ENCODE data around the gene CHDH. TPM values are rescaled to one million over a fixed set of nuclear protein-coding genes. Genes with fewer than 3 reads are reported as not detected.

The CHDH gene
- total and polyA plus RNA-seq, 8 donors, result 9.3 to 28.2 (median 18.5) TPM

DNA sequence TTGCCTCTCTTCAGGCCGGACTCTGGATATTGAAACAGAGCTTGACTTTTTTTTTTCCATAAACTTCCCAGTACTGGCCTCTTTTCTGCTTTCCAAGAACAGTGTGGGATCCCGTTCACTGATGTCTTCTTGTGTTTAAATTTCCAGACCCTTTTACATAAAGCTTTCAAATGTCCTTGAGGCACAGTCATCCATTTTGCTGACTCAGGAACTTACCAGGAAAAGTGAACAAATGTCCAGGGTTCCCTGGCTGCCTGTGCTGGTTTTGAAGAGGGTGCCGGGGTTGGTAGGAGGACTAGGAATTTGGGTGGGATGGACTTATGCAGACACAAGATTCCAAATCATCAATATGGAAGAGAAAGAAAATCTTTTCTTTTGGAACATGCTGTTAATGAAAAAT lies 68.1 kb downstream of the CHDH start:
- 87 to 97% methylated on average over 3 of the region's 3 CpGs for WGBS, 2 donors
- Histone ChIP-seq H3K4me3 (no peak overlapping the region), H3K9me3 (no peaks in the 10 kb centered on the region), H3K4me1 (peaks cover 0 to 6% (median 0%) of the 10 kb centered on the region in 3 donors), H3K36me3 (no peaks in the 10 kb centered on the region), H3K27me3 (no peaks in the 10 kb centered on the region), H3K27ac (no peak overlapping the region)
- ATAC-seq, result no peak
- intact Hi-C loops (cut with DNase I), result no loop called here
- FAIRE-seq, result no peak
- DNase-seq, result no peak
- TF ChIP-seq CTCF (IDR thresholded peaks at IDR 0.05), result no peak

DNA sequence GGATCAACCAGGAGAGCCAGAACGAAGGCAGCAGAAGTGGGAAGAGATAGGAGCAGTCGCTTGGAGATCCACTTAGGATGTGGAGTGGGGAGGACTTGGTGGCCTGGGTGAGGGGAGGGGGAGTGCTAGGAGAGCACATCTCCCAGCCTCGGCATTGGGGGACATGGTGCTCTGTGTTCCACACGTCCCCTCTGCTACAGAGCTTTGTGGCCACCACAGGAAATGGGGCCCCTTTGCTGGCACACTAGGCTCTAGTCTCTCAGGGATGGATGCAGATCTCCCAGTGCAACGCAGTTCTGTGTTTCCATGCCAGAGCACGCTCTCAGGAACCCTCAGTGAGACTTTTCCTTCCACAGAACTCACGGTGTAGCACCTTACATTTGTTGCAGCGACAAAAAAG lies 68.8 kb downstream of the CHDH start:
- Histone ChIP-seq H3K9me3 (no peaks in the 10 kb centered on the region), H3K4me3 (no peak overlapping the region), H3K27me3 (no peaks in the 10 kb centered on the region), H3K36me3 (no peaks in the 10 kb centered on the region), H3K27ac (no peak overlapping the region), H3K4me1 (peaks cover 0 to 6% (median 0%) of the 10 kb centered on the region in 3 donors)
- DNase-seq (no peak), ATAC-seq (no peak), FAIRE-seq (no peak)
- intact Hi-C loops (cut with DNase I), result no loop called here
- WGBS, 2 donors, result 93 to 98% methylated on average over 8 of the region's 8 CpGs
- no peak for TF ChIP-seq CTCF (IDR thresholded peaks at IDR 0.05)

GRCh38 chr3:53776494-53777101 lies 69.6 kb downstream of the CHDH start:
- no peaks in the 10 kb centered on the region for H3K9me3 ChIP-seq
- no peak for FAIRE-seq
- peaks cover 0 to 6% (median 0%) of the 10 kb centered on the region in 3 donors for H3K4me1 ChIP-seq
- H3K4me3 ChIP-seq, result no peak overlapping the region
- no peak overlapping the region for H3K27ac ChIP-seq
- DNase-seq, result no peak
- intact Hi-C loops (cut with DNase I), result no loop called here
- WGBS, 2 donors, result 65 to 69% methylated on average over 9 of the region's 9 CpGs
- TF ChIP-seq CTCF (IDR thresholded peaks at IDR 0.05), result no peak
- ATAC-seq, result peak in 3 of 4 donors; percentile 21 to 77 (median 50)
- no peaks in the 10 kb centered on the region for H3K36me3 ChIP-seq
- no peaks in the 10 kb centered on the region for H3K27me3 ChIP-seq

DNA sequence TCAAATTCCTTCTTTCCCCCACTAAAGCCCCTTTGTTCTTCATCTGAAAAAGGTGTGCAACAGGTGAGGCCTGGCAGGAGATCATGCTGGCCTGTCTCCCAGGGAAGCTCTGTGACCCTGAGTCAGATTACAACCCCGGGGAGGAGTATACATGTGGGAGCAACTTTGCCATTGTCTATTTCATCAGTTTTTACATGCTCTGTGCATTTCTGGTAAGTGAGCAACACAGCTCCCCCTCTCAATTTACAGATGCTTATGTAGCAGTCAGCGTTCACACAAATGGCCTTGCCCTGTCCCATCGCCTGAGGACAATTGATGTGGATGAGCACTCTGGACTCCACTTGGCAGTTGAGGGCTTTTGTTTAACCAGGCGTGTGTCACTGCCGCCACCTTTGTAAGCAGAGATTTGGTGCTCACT lies 70.4 kb downstream of the CHDH start:
- Histone ChIP-seq H3K27ac (no peak overlapping the region), H3K36me3 (no peaks in the 10 kb centered on the region), H3K27me3 (no peaks in the 10 kb centered on the region), H3K9me3 (no peaks in the 10 kb centered on the region), H3K4me3 (no peak overlapping the region), H3K4me1 (peaks cover 0 to 6% (median 0%) of the 10 kb centered on the region in 3 donors)
- TF ChIP-seq CTCF (IDR thresholded peaks at IDR 0.05), result no peak
- DNase-seq, result no peak
- no peak for ATAC-seq
- intact Hi-C loops (cut with DNase I), result no loop called here
- FAIRE-seq, result no peak
- WGBS, 2 donors, result 68 to 76% methylated on average over 5 of the region's 5 CpGs

DNA sequence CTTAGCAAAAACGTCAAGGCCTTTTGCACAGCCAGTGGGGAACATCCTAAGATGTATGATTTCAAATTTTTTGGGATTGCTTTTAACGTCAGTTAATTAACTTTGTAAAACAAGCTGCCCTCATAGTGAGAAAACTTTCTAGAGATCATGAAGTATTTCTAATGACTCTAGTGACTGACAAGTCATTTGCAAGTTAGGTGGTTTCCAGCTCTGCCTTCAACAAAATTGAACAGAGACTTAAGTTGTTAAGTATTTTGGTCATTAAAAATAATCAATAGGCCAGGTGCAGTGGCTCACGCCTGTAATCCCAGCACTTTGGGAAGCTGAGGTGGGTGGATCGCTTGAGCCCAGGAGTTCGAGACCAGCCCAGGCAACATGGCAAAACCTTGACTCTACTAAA lies 71.2 kb downstream of the CHDH start:
- FAIRE-seq (no peak), ATAC-seq (no peak), DNase-seq (no peak)
- no peak for TF ChIP-seq CTCF (IDR thresholded peaks at IDR 0.05)
- Histone ChIP-seq H3K4me3 (no peak overlapping the region), H3K27ac (no peak overlapping the region), H3K36me3 (no peaks in the 10 kb centered on the region), H3K4me1 (peaks cover 0 to 6% (median 0%) of the 10 kb centered on the region in 3 donors), H3K27me3 (no peaks in the 10 kb centered on the region), H3K9me3 (no peaks in the 10 kb centered on the region)
- intact Hi-C loops (cut with DNase I), result no loop called here
- WGBS, 2 donors, result 75 to 78% methylated on average over 5 of the region's 5 CpGs
